ENCODE measurements around the gene INTS6L.
"Not testable (repeated sequence)": the region's sequence is repeated elsewhere in the genome, so short reads cannot be mapped to it uniquely, and the experiment has no call there.

- TF ChIP-seq CTCF, POLR2A (IDR thresholded peaks at IDR 0.05): not testable (repeated sequence)
Observed at GRCh38 chrX:135624408-135625204, 104.1 kb downstream of the INTS6L start.
